Muscle layer of colon (tissue), 2 donors: ENCODE results near the gene OR7G1.
A peak's percentile ranks its signal among the peaks of the same experiment; 100 is the strongest.

ENCODE experiments used
- H3K27ac ChIP-seq: one replicate; pipeline ENCODE4 v1.7.0; 2013; ENCODE audit warnings: low read depth, mild to moderate bottlenecking, low read length, moderate library complexity
- H3K27me3 ChIP-seq, 2 donors: one replicate each; pipeline ENCODE4 v1.7.0; 2013; ENCODE audit warnings: low read length in 2 of 2, mild to moderate bottlenecking in 2 of 2; ENCODE audit not compliant: insufficient read depth in 2 of 2, control insufficient read depth in 1 of 2
- H3K36me3 ChIP-seq: one replicate; pipeline ENCODE4 v1.7.0; 2013; ENCODE audit warnings: mild to moderate bottlenecking, low read length; ENCODE audit not compliant: insufficient read depth
- H3K4me1 ChIP-seq: one replicate; pipeline ENCODE4 v1.7.0; 2013; ENCODE audit warnings: mild to moderate bottlenecking, low read length; ENCODE audit not compliant: insufficient read depth
- H3K4me3 ChIP-seq, 2 donors: one replicate each; pipeline ENCODE4 v1.7.0; 2013; ENCODE audit warnings: low read length in 2 of 2, low read depth in 1 of 2, mild to moderate bottlenecking in 1 of 2, moderate library complexity in 1 of 2
- H3K9ac ChIP-seq: one replicate; pipeline ENCODE4 v1.7.0; 2013; ENCODE audit warnings: low read length
- H3K9me3 ChIP-seq: one replicate; pipeline ENCODE4 v1.7.0; 2013; ENCODE audit warnings: mild to moderate bottlenecking, low read length
- donor health status: abdominal sarcoma.
- donor health status: Adenocarcinoma of cecum.

Gene OR7G1

GRCh38 chr19:9140159-9140874 is 24.8 kb upstream of the OR7G1 start, which contains the start of gene ZNF317:
Gene ZNF317 (plus strand): TSS chr19:9140397. CDS start chr19:9156017, 15,620 bp downstream.
- H3K9me3 ChIP-seq, result peaks cover 9% of the 10 kb centered on the region
- H3K4me1 ChIP-seq, result peaks cover 7% of the 10 kb centered on the region
- peak within 1 kb of the TSS; percentile 96 for H3K9ac ChIP-seq
- H3K36me3 ChIP-seq, result no peaks in the 10 kb centered on the region
- peak within 1 kb of the TSS; percentile 85 to 98 for H3K4me3 ChIP-seq
- H3K27me3 ChIP-seq, result no peaks in the 10 kb centered on the region
- H3K27ac ChIP-seq, result peak within 1 kb of the TSS; percentile 91

- H3K36me3 ChIP-seq, result no peaks in the 10 kb centered on the region
- H3K27ac ChIP-seq, result peak overlapping the region; percentile 91
- H3K4me1 ChIP-seq, result peaks cover 7% of the 10 kb centered on the region
- H3K9me3 ChIP-seq, result peaks cover 3% of the 10 kb centered on the region
- H3K4me3 ChIP-seq, result peak overlapping the region; percentile 85 to 98
- H3K27me3 ChIP-seq, result no peaks in the 10 kb centered on the region
- no peak overlapping the region for H3K9ac ChIP-seq
Observed at GRCh38 chr19:9139609-9140158, 24.1 kb upstream of the OR7G1 start.

DNA sequence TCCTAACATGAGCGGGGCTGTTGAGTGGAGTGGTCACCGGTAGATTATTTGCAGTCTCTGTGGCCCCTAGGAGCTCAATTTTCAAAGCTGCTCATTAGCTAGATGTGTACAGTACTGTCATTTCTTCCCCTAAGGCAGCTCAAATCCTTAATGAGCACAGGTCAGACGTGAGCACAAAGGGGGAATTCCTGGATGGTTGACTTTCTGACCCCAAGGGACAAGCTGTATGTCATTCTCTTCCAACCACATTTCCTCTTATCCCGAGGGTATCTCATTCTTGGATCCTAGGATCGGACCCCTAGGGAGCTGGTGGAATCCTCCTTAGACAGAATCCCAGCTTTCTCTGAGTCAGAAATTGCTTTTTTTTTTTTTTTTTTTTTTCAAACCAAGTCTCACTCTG is 16.9 kb upstream of the OR7G1 start:
- H3K27ac ChIP-seq, result no peak overlapping the region
- H3K4me1 ChIP-seq, result no peaks in the 10 kb centered on the region
- H3K9ac ChIP-seq, result no peak overlapping the region
- no peak overlapping the region for H3K4me3 ChIP-seq
- no peaks in the 10 kb centered on the region for H3K36me3 ChIP-seq
- H3K9me3 ChIP-seq, result no peaks in the 10 kb centered on the region
- H3K27me3 ChIP-seq, result no peaks in the 10 kb centered on the region

GRCh38 chr19:9130965-9131364 is 15.4 kb upstream of the OR7G1 start:
- Histone ChIP-seq H3K27ac (no peak overlapping the region), H3K4me1 (no peaks in the 10 kb centered on the region), H3K27me3 (no peaks in the 10 kb centered on the region), H3K36me3 (no peaks in the 10 kb centered on the region), H3K4me3 (no peak overlapping the region), H3K9me3 (no peaks in the 10 kb centered on the region), H3K9ac (no peak overlapping the region)

GRCh38 chr19:9128171-9128570 is 12.6 kb upstream of the OR7G1 start:
- Histone ChIP-seq H3K4me3 (no peak overlapping the region), H3K36me3 (no peaks in the 10 kb centered on the region), H3K27ac (no peak overlapping the region), H3K4me1 (no peaks in the 10 kb centered on the region), H3K27me3 (no peaks in the 10 kb centered on the region), H3K9me3 (no peaks in the 10 kb centered on the region), H3K9ac (no peak overlapping the region)

- Histone ChIP-seq H3K27ac (no peak within 1 kb of the TSS), H3K4me1 (no peaks in the 10 kb centered on the region), H3K9ac (no peak within 1 kb of the TSS), H3K4me3 (no peak within 1 kb of the TSS), H3K36me3 (no peaks in the 10 kb centered on the region), H3K27me3 (no peaks in the 10 kb centered on the region), H3K9me3 (no peaks in the 10 kb centered on the region)
Observed at GRCh38 chr19:9126900-9127405, 11.4 kb upstream of the OR7G1 start, which contains the start of gene OR7G3. Gene OR7G3 (minus strand): TSS chr19:9126950. CDS start chr19:9126950, 0 bp downstream.

DNA sequence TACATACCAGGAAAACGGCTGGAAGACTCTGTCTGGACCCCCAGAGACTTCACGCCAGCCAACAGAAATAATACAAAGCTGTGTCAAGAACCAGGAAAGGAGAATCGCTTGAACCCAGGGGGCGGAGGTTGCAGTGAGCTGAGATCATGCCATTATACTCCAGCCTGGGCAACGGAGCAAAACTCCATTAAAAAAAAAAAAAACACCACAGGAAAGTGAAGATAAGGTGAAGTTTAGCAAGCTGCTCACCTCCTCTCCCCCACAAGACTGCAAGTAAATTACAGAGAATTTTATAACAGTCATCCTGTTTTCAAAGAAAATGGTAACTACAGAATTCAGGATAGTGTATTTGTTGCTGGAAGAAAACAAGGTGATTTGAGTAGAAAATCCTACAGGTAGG is 984 bp upstream of the OR7G1 start:
- no peaks in the 10 kb centered on the region for H3K27me3 ChIP-seq
- no peak overlapping the region for H3K4me3 ChIP-seq
- H3K4me1 ChIP-seq, result no peaks in the 10 kb centered on the region
- H3K9ac ChIP-seq, result no peak overlapping the region
- no peaks in the 10 kb centered on the region for H3K36me3 ChIP-seq
- no peaks in the 10 kb centered on the region for H3K9me3 ChIP-seq
- no peak overlapping the region for H3K27ac ChIP-seq

GRCh38 chr19:9109959-9110358 is 5.6 kb downstream of the OR7G1 start:
- no peaks in the 10 kb centered on the region for H3K4me1 ChIP-seq
- no peak overlapping the region for H3K27ac ChIP-seq
- H3K9ac ChIP-seq, result no peak overlapping the region
- H3K27me3 ChIP-seq, result no peaks in the 10 kb centered on the region
- H3K36me3 ChIP-seq, result no peaks in the 10 kb centered on the region
- no peaks in the 10 kb centered on the region for H3K9me3 ChIP-seq
- no peak overlapping the region for H3K4me3 ChIP-seq

DNA sequence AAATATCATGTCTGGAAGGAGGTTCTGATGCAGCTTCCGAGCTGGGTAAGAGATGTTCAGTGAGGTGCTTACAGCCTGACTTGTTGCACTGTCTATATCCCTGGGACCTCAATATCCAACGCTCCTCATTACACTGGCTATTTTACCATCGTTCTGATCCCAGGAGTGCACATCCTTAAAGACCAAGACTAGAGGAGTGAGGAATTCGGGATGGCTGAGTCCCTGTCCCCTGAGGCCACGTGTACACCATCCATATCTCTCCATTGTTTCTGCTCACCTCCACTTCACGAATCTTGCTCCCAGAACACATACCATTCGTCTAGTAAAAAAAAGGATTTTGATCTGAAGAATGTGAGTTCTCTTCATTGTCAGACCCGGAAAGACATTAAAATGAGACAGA is 8.2 kb downstream of the OR7G1 start, which contains the start of gene OR7G2:
TSS of gene OR7G2 (minus strand) at position 101 of the 400 bp plus-strand sequence. CDS start 4,232 bp downstream, outside the sequence.
- no peaks in the 10 kb centered on the region for H3K27me3 ChIP-seq
- H3K36me3 ChIP-seq, result no peaks in the 10 kb centered on the region
- H3K9ac ChIP-seq, result no peak within 1 kb of the TSS
- H3K4me3 ChIP-seq, result no peak within 1 kb of the TSS
- no peaks in the 10 kb centered on the region for H3K9me3 ChIP-seq
- no peaks in the 10 kb centered on the region for H3K4me1 ChIP-seq
- no peak within 1 kb of the TSS for H3K27ac ChIP-seq

- H3K27ac ChIP-seq, result no peak within 1 kb of the TSS
- no peak within 1 kb of the TSS for H3K4me3 ChIP-seq
- H3K9me3 ChIP-seq, result no peaks in the 10 kb centered on the region
- no peaks in the 10 kb centered on the region for H3K36me3 ChIP-seq
- H3K27me3 ChIP-seq, result no peaks in the 10 kb centered on the region
- no peaks in the 10 kb centered on the region for H3K4me1 ChIP-seq
- H3K9ac ChIP-seq, result no peak within 1 kb of the TSS
Observed at GRCh38 chr19:9086761-9087160, 28.8 kb downstream of the OR7G1 start, which contains the start of gene OR1M1. Gene OR1M1 (plus strand): TSS chr19:9087061. CDS start chr19:9093245, 6,184 bp downstream.

DNA sequence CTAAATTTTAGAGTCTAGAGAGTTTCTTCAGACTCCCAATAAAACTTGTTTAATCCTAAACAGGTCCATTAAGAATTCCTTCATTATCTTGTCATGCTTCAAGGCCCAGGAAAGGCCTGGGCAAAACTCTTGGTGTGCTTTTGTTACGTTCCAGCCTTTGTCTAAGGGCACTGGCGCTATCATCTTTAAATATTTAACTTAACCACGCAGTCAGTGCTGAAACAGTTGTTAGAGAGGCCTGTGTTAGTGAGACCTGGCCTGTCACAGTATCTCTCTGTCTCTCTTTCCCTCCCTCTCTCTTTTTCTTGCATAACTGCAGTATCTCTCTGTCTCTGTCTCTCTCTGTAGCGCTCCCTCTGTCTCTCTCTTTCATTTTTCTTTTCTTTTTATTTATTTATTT is 36.9 kb downstream of the OR7G1 start:
- Histone ChIP-seq H3K4me3 (no peak overlapping the region), H3K27ac (peak overlapping the region; percentile 44), H3K27me3 (no peaks in the 10 kb centered on the region), H3K9ac (no peak overlapping the region), H3K36me3 (no peaks in the 10 kb centered on the region), H3K4me1 (peaks cover 12% of the 10 kb centered on the region), H3K9me3 (no peaks in the 10 kb centered on the region)
